ENCODE measurements around the gene SLC2A4RG. TPM values are rescaled to one million over a fixed set of nuclear protein-coding genes. Genes with fewer than 3 reads are reported as not detected.

SLC2A4RG gene
- total RNA-seq, 1 donor from 2014 or later, result 65.6 TPM

GRCh38 chr20:63702751-63703470 lies 36.7 kb upstream of the SLC2A4RG start:
- Histone ChIP-seq H4K20me1 (ENCODE audit: insufficient read depth, low read length) (peaks cover 16% of the 10 kb centered on the region), H3K27ac (ENCODE audit: low read depth, low read length) (no peak overlapping the region), H3K4me3 (ENCODE audit: insufficient read depth, low read depth, low read length) (no peak overlapping the region), H3K9me3 (ENCODE audit: insufficient read depth, low read depth, low read length) (no peaks in the 10 kb centered on the region), H3K4me1 (ENCODE audit: insufficient read depth, low read length) (peaks cover 31% of the 10 kb centered on the region), H2AFZ (ENCODE audit: low read depth, low read length) (no peak overlapping the region), H3K4me2 (ENCODE audit: low read length) (no peak overlapping the region), H3K36me3 (ENCODE audit: insufficient read depth, low read length) (peaks cover 9% of the 10 kb centered on the region), H3K79me2 (ENCODE audit: insufficient read depth, low read length) (peaks cover 48% of the 10 kb centered on the region), H3K27me3 (ENCODE audit: insufficient read depth, low read length) (no peaks in the 10 kb centered on the region), H3K9ac (ENCODE audit: low read length) (no peak overlapping the region)
- Mint-ChIP-seq H3K27ac (ENCODE audit: unreplicated experiment) (no peak overlapping the region), H3K9me3 (ENCODE audit: unreplicated experiment) (no peaks in the 10 kb centered on the region), H3K4me1 (ENCODE audit: low read depth, unreplicated experiment) (peaks cover 11% of the 10 kb centered on the region), H3K36me3 (ENCODE audit: low read depth, unreplicated experiment) (peaks cover 8% of the 10 kb centered on the region), H3K4me3 (ENCODE audit: unreplicated experiment) (no peak overlapping the region), H3K27me3 (ENCODE audit: low read depth, unreplicated experiment) (no peaks in the 10 kb centered on the region)
- no peak for TF ChIP-seq EZH2 (IDR thresholded peaks at IDR 0.05; ENCODE audit: insufficient read depth, low read length)
- TF ChIP-seq CTCF (IDR thresholded peaks at IDR 0.05; ENCODE audit: insufficient read depth, low read depth, low read length), result no peak
- DNase-seq (ENCODE audit: low read depth) (no peak), FAIRE-seq (no peak)

GRCh38 chr20:63703471-63703975 lies 36.1 kb upstream of the SLC2A4RG start:
- Histone ChIP-seq H3K4me3 (ENCODE audit: insufficient read depth, low read depth, low read length) (no peak overlapping the region), H3K27me3 (ENCODE audit: insufficient read depth, low read length) (no peaks in the 10 kb centered on the region), H3K4me2 (ENCODE audit: low read length) (no peak overlapping the region), H3K79me2 (ENCODE audit: insufficient read depth, low read length) (peaks cover 54% of the 10 kb centered on the region), H2AFZ (ENCODE audit: low read depth, low read length) (no peak overlapping the region), H3K36me3 (ENCODE audit: insufficient read depth, low read length) (peaks cover 9% of the 10 kb centered on the region), H3K4me1 (ENCODE audit: insufficient read depth, low read length) (peaks cover 26% of the 10 kb centered on the region), H3K27ac (ENCODE audit: low read depth, low read length) (no peak overlapping the region), H4K20me1 (ENCODE audit: insufficient read depth, low read length) (peaks cover 19% of the 10 kb centered on the region), H3K9ac (ENCODE audit: low read length) (no peak overlapping the region), H3K9me3 (ENCODE audit: insufficient read depth, low read depth, low read length) (no peaks in the 10 kb centered on the region)
- H3K4me1 Mint-ChIP-seq (ENCODE audit: low read depth, unreplicated experiment), result peaks cover 9% of the 10 kb centered on the region
- H3K27me3 Mint-ChIP-seq (ENCODE audit: low read depth, unreplicated experiment), result no peaks in the 10 kb centered on the region
- H3K36me3 Mint-ChIP-seq (ENCODE audit: low read depth, unreplicated experiment), result peaks cover 8% of the 10 kb centered on the region
- FAIRE-seq (no peak), DNase-seq (ENCODE audit: low read depth) (no peak)
- no peak overlapping the region for H3K27ac Mint-ChIP-seq (ENCODE audit: unreplicated experiment)
- H3K9me3 Mint-ChIP-seq (ENCODE audit: unreplicated experiment), result no peaks in the 10 kb centered on the region
- TF ChIP-seq EZH2 (IDR thresholded peaks at IDR 0.05; ENCODE audit: insufficient read depth, low read length), result no peak
- TF ChIP-seq CTCF (IDR thresholded peaks at IDR 0.05; ENCODE audit: insufficient read depth, low read depth, low read length), result no peak
- H3K4me3 Mint-ChIP-seq (ENCODE audit: unreplicated experiment), result no peak overlapping the region
